Mucosa of descending colon (tissue), 3 donors: ENCODE data around the gene C3orf22. TPM values are rescaled to one million over a fixed set of nuclear protein-coding genes. Genes with fewer than 3 reads are reported as not detected.

Experiments
- ATAC-seq: fragments of 200-7000 bp; cut with Tn5 transposase; one replicate; pipeline ENCODE4 v1.9.1; 2020; ENCODE audit warnings: mild to moderate bottlenecking, moderate library complexity
- DNase-seq, 3 donors: peaks; one replicate each; pipeline ENCODE4 v3.0.0-alpha.2; 2020
- H3K36me3 ChIP-seq: fragments of 200-600 bp; one replicate; pipeline ENCODE4 v1.8.0; 2021; ENCODE audit warnings: low read depth, mild to moderate bottlenecking
- H3K4me1 ChIP-seq: fragments of 200-600 bp; one replicate; pipeline ENCODE4 v1.8.0; 2021; ENCODE audit warnings: low read depth, mild to moderate bottlenecking
- H3K4me3 ChIP-seq: fragments of 200-600 bp; one replicate; pipeline ENCODE4 v1.8.0; 2021; ENCODE audit warnings: mild to moderate bottlenecking
- H3K9me3 ChIP-seq: fragments of 200-600 bp; one replicate; pipeline ENCODE4 v1.8.0; 2021; ENCODE audit warnings: mild to moderate bottlenecking
- intact Hi-C, 2 donors: fragments of 100-400 bp; cut with DNase I in 1 of 2; cut with micrococcal nuclease in 1 of 2; formaldehyde crosslinking; loops; one replicate each; pipeline versions ENCODE4 v1.11.0 to v1.11.1; 2022; cut with DNase I, micrococcal nuclease
- total RNA-seq, 3 donors: library from RNA; stranded (reverse); fragmentation: NEBNext Ultra II Directional in 2 of 3; extraction: Animal tissue kit (Norgen Biotek cat#: 25700) in 2 of 3; gene quantifications; one replicate each; pipeline versions ENCODE4 v1.2.1 to v1.2.4, GENCODE V29; 2021 to 2023
- TF ChIP-seq, protein P1 (sequence below): fragments of 200-600 bp; IDR thresholded peaks from one replicate; pipeline ENCODE4 v1.8.0; 2022; ENCODE audit warnings: antibody characterized with exemption, mild to moderate bottlenecking
- donor health status: DM: no; HTN: no; CAD: no; lungs with moderate emphysema.
- donor health status: DM: no; HTN: no; CAD: no.
- donor health status: DM: no; HTN: yes; CAD: no.

The C3orf22 gene
- total RNA-seq, 3 donors from 2014 or later: not detected

DNA sequence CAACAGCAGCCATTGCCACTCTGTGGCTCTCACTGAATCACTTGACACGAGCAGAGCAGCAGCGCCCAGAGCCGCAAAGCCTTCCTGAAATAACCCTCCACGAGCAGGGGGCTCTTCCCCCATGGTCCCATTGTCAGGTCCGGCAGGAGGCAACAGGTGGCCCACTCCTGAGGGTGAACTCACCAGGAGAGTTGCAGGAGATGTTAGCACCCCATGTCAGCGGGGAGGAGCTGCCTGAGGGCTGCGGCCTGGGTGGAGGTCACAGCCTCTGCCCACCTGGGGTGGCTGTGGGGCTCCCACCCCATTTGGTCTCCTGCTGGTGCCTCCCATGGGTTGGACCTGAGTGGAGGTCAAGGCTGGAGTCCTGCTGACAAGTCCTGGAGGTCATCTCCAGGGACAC, 12.3 kb upstream of the C3orf22 start:
- H3K36me3 ChIP-seq: no peaks in the 10 kb centered on the region
- H3K9me3 ChIP-seq: no peaks in the 10 kb centered on the region
- H3K4me3 ChIP-seq: no peak overlapping the region
- intact Hi-C loops: no loop called here
- no peaks in the 10 kb centered on the region for H3K4me1 ChIP-seq
- DNase-seq (no peak), ATAC-seq (no peak)
- TF ChIP-seq, protein P1, sequence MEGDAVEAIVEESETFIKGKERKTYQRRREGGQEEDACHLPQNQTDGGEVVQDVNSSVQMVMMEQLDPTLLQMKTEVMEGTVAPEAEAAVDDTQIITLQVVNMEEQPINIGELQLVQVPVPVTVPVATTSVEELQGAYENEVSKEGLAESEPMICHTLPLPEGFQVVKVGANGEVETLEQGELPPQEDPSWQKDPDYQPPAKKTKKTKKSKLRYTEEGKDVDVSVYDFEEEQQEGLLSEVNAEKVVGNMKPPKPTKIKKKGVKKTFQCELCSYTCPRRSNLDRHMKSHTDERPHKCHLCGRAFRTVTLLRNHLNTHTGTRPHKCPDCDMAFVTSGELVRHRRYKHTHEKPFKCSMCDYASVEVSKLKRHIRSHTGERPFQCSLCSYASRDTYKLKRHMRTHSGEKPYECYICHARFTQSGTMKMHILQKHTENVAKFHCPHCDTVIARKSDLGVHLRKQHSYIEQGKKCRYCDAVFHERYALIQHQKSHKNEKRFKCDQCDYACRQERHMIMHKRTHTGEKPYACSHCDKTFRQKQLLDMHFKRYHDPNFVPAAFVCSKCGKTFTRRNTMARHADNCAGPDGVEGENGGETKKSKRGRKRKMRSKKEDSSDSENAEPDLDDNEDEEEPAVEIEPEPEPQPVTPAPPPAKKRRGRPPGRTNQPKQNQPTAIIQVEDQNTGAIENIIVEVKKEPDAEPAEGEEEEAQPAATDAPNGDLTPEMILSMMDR: no peak

GRCh38 chr3:126570103-126570541, 11.4 kb upstream of the C3orf22 start:
- Histone ChIP-seq H3K9me3 (no peaks in the 10 kb centered on the region), H3K4me1 (no peaks in the 10 kb centered on the region), H3K4me3 (no peak overlapping the region), H3K36me3 (no peaks in the 10 kb centered on the region)
- TF ChIP-seq, protein P1: no peak
- ATAC-seq (no peak), DNase-seq (no peak)
- intact Hi-C loops: no loop called here

GRCh38 chr3:126569390-126569975, 10.8 kb upstream of the C3orf22 start:
- intact Hi-C loops: no loop called here
- no peaks in the 10 kb centered on the region for H3K4me1 ChIP-seq
- TF ChIP-seq, protein P1: no peak
- DNase-seq (no peak), ATAC-seq (no peak)
- H3K9me3 ChIP-seq: no peaks in the 10 kb centered on the region
- no peak overlapping the region for H3K4me3 ChIP-seq
- H3K36me3 ChIP-seq: no peaks in the 10 kb centered on the region

- no peak for ATAC-seq
- intact Hi-C loops: no loop called here
- TF ChIP-seq, protein P1: no peak
Measured at GRCh38 chr3:126568776-126569342, 10.1 kb upstream of the C3orf22 start.

DNA sequence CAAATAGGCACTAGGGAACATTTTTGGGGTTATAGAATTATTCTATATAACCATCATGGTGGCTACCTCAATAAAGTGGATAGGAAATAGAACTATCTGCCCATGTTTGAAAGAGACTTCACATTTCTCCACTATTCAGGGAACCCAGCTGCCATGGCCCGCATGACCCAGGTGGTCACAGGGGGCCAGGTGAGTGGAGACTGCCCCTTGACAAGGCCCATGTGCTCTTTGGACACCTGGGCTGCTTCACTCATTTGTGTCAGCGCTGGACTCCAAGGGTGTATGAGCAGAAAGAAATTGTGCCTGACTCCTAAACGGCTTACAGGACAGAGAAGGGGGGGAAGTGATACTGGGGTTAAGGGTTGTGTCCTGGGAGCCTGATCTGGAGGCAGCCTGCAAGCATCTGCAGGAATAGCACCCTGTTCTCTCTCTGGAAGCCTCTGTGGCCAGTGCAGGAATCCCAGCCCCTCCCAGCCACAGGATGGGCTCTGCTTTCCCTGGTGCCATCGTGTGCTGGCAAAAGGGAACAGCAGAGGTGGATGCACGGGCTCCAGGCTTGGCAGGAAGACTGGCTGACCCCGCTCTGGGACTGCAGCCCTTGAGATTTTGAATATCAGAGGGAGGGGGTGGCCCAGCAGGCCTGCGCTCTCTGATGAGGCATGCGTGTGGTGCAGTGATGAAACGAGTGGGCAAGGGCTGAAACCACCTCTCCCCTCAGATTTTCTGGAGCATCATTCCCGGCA, 9.1 kb upstream of the C3orf22 start:
- no peaks in the 10 kb centered on the region for H3K4me1 ChIP-seq
- no peaks in the 10 kb centered on the region for H3K36me3 ChIP-seq
- TF ChIP-seq, protein P1: no peak
- intact Hi-C loops: no loop called here
- DNase-seq (no peak), ATAC-seq (peak; percentile 15)
- no peaks in the 10 kb centered on the region for H3K9me3 ChIP-seq
- no peak overlapping the region for H3K4me3 ChIP-seq

More at GRCh38 chr3:126568776-126569342, 10.1 kb upstream of the C3orf22 start:
- H3K4me1 ChIP-seq: no peaks in the 10 kb centered on the region
- no peak overlapping the region for H3K4me3 ChIP-seq
- H3K36me3 ChIP-seq: no peaks in the 10 kb centered on the region
- DNase-seq: no peak
- H3K9me3 ChIP-seq: no peaks in the 10 kb centered on the region
